Calu3 (cell line): Measurements from ENCODE around the gene ACOXL. TPM values are rescaled to one million over a fixed set of nuclear protein-coding genes. Genes with fewer than 3 reads are reported as not detected.

Source experiments
- BruUV-seq: library from RNA; stranded (reverse); fragments of 400-500 nt; replicated peaks from 2 replicates; lab custom pipeline; 2021; lab: Mats Ljungman, UMichigan
- CTCF ChIA-PET: fragments of 300-600 bp; sonication (Branson Sonifier 250); formaldehyde crosslinking; loops from one replicate; lab custom pipeline; 2022; ENCODE audit warnings: antibody characterized with exemption; lab: Charles Lee
- DNase-seq: peaks from one replicate; pipeline ENCODE4 v3.0.0; 2022
- H3K27ac Mint-ChIP-seq: one replicate; pipeline ENCODE4 v1.8.0; 2022; ENCODE audit warnings: mixed read lengths; ENCODE audit not compliant: unreplicated experiment
- H3K27me3 Mint-ChIP-seq: one replicate; pipeline ENCODE4 v1.8.0; 2022; ENCODE audit warnings: mixed read lengths; ENCODE audit not compliant: unreplicated experiment
- H3K36me3 Mint-ChIP-seq: one replicate; pipeline ENCODE4 v1.8.0; 2022; ENCODE audit warnings: mild to moderate bottlenecking, moderate library complexity, mixed read lengths; ENCODE audit not compliant: insufficient read depth, unreplicated experiment
- H3K4me1 Mint-ChIP-seq: one replicate; pipeline ENCODE4 v1.8.0; 2022; ENCODE audit warnings: mild to moderate bottlenecking, low read depth, mixed read lengths; ENCODE audit not compliant: unreplicated experiment
- H3K4me3 Mint-ChIP-seq: one replicate; pipeline ENCODE4 v1.8.0; 2022; ENCODE audit warnings: mild to moderate bottlenecking, low read depth, moderate library complexity, mixed read lengths; ENCODE audit not compliant: unreplicated experiment
- H3K9me3 Mint-ChIP-seq: one replicate; pipeline ENCODE4 v1.8.0; 2022; ENCODE audit warnings: low read depth, mixed read lengths; ENCODE audit not compliant: unreplicated experiment
- CTCF ChIP-seq: fragments of 200-600 bp; IDR thresholded peaks from one replicate; pipeline ENCODE4 v1.8.0; 2022; ENCODE audit warnings: antibody characterized with exemption; ENCODE audit not compliant: unreplicated experiment
- intact Hi-C: fragments of 100-400 bp; cut with micrococcal nuclease; formaldehyde crosslinking; loops from one replicate; pipeline ENCODE4 v1.10.0; 2022; ENCODE audit not compliant: unreplicated experiment
- total RNA-seq: library from RNA; stranded (reverse); gene quantifications from 2 replicates; pipeline ENCODE4 v1.2.3, GENCODE V29; 2022

Gene ACOXL
- total RNA-seq, 1 experiment from 2014 or later: 2.7 TPM

GRCh38 chr2:111148925-111149324 lies 416.6 kb downstream of the ACOXL start:
- Mint-ChIP-seq H3K27ac (no peak overlapping the region), H3K36me3 (no peaks in the 10 kb centered on the region), H3K4me3 (no peak overlapping the region), H3K9me3 (no peaks in the 10 kb centered on the region), H3K27me3 (no peaks in the 10 kb centered on the region), H3K4me1 (no peaks in the 10 kb centered on the region)
- TF ChIP-seq CTCF: no peak
- BruUV-seq: no TSS peak
- intact Hi-C loops: no loop called here
- CTCF ChIA-PET: no interaction called here
- DNase-seq: no peak

GRCh38 chr2:111149882-111150455 lies 417.6 kb downstream of the ACOXL start:
- peaks cover 5% of the 10 kb centered on the region for H3K4me1 Mint-ChIP-seq
- BruUV-seq: no TSS peak
- intact Hi-C loops: no loop called here
- no peaks in the 10 kb centered on the region for H3K9me3 Mint-ChIP-seq
- no peaks in the 10 kb centered on the region for H3K27me3 Mint-ChIP-seq
- no peak overlapping the region for H3K4me3 Mint-ChIP-seq
- no peak overlapping the region for H3K27ac Mint-ChIP-seq
- no peaks in the 10 kb centered on the region for H3K36me3 Mint-ChIP-seq
- DNase-seq: no peak
- no peak for TF ChIP-seq CTCF
- CTCF ChIA-PET: interaction anchor here (0.5 kb wide), 1 partner anchor 13 kb away, joined by 7 read pairs; no protein-coding TSS in a partner anchor

- no peak for DNase-seq
- Mint-ChIP-seq H3K4me1 (peaks cover 19% of the 10 kb centered on the region), H3K36me3 (no peaks in the 10 kb centered on the region), H3K27me3 (no peaks in the 10 kb centered on the region), H3K9me3 (no peaks in the 10 kb centered on the region), H3K27ac (no peak overlapping the region), H3K4me3 (no peak overlapping the region)
- intact Hi-C loops: no loop called here
- BruUV-seq: no TSS peak
- CTCF ChIA-PET: no interaction called here
- no peak for TF ChIP-seq CTCF
Observed at GRCh38 chr2:111154758-111155157, 422.4 kb downstream of the ACOXL start.

- no peak overlapping the region for H3K4me3 Mint-ChIP-seq
- H3K4me1 Mint-ChIP-seq: peaks cover 19% of the 10 kb centered on the region
- TF ChIP-seq CTCF: no peak
- no peak overlapping the region for H3K27ac Mint-ChIP-seq
- peaks cover 4% of the 10 kb centered on the region for H3K36me3 Mint-ChIP-seq
- H3K9me3 Mint-ChIP-seq: no peaks in the 10 kb centered on the region
- CTCF ChIA-PET: no interaction called here
- no TSS peak for BruUV-seq
- no peaks in the 10 kb centered on the region for H3K27me3 Mint-ChIP-seq
- intact Hi-C loops: no loop called here
- DNase-seq: no peak
Observed at GRCh38 chr2:111155610-111156009, 423.2 kb downstream of the ACOXL start.
